CD4-positive, alpha-beta memory T cell (primary cell): ENCODE data around the gene STPG1. TPM values are rescaled to one million over a fixed set of nuclear protein-coding genes. Genes with fewer than 3 reads are reported as not detected.

ENCODE experiments used
- CTCF ChIA-PET: fragments of 350-600 bp; sonication (Branson Sonifier 250); formaldehyde crosslinking; loops from one replicate; lab custom pipeline; 2021; ENCODE audit warnings: inconsistent platforms; ENCODE audit not compliant: partially characterized antibody; lab: Charles Lee
- POLR2A ChIA-PET: fragments of 350-600 bp; sonication (Branson Sonifier 250); formaldehyde crosslinking; loops from one replicate; lab custom pipeline; 2021; ENCODE audit not compliant: partially characterized antibody; lab: Charles Lee
- DNase-seq, 5 donors: peaks; one replicate each; pipeline versions ENCODE4 v3.0.0 to v3.0.0-alpha.2; 2020 to 2022; ENCODE audit warnings: mixed read lengths in 1 of 5
- H3K27ac ChIP-seq: one replicate; pipeline ENCODE4 v1.7.0; 2013; ENCODE audit warnings: low read depth, low read length
- H3K27me3 ChIP-seq: 2 replicates; pipeline ENCODE4 v1.7.0; 2013; ENCODE audit warnings: mild to moderate bottlenecking, low read length, moderate library complexity; ENCODE audit not compliant: insufficient read depth
- H3K36me3 ChIP-seq: 2 replicates; pipeline ENCODE4 v1.7.0; 2013; ENCODE audit warnings: mild to moderate bottlenecking, low read length, moderate library complexity; ENCODE audit not compliant: insufficient read depth
- H3K4me1 ChIP-seq: 2 replicates; pipeline ENCODE4 v1.7.0; 2013; ENCODE audit warnings: mild to moderate bottlenecking, low read length, moderate library complexity; ENCODE audit not compliant: insufficient read depth
- H3K4me3 ChIP-seq, 2 donors: one replicate each; pipeline ENCODE4 v1.7.0; 2013; ENCODE audit warnings: low read length in 2 of 2, mild to moderate bottlenecking in 1 of 2
- H3K9me3 ChIP-seq, 2 donors: one replicate each; pipeline ENCODE4 v1.7.0; 2013; ENCODE audit warnings: low read length in 2 of 2, control low read depth in 1 of 2; ENCODE audit not compliant: control insufficient read depth in 1 of 2
- H3K27ac Mint-ChIP-seq, 7 donors: one replicate each; pipeline ENCODE4 v1.8.0; 2020 to 2021; ENCODE audit warnings: mixed read lengths in 7 of 7, mild to moderate bottlenecking in 6 of 7, inconsistent platforms in 3 of 7, moderate library complexity in 3 of 7
- H3K27me3 Mint-ChIP-seq, 2 donors: one replicate each; pipeline ENCODE4 v1.8.0; 2020 to 2021; ENCODE audit warnings: mixed read lengths in 2 of 2
- H3K36me3 Mint-ChIP-seq, 2 donors: one replicate each; pipeline ENCODE4 v1.8.0; 2020 to 2021; ENCODE audit warnings: mixed read lengths in 2 of 2, inconsistent platforms in 1 of 2, mild to moderate bottlenecking in 1 of 2
- H3K4me1 Mint-ChIP-seq, 4 donors: one replicate each; pipeline ENCODE4 v1.8.0; 2020 to 2021; ENCODE audit warnings: mixed read lengths in 4 of 4, mild to moderate bottlenecking in 1 of 4
- H3K4me3 Mint-ChIP-seq, 8 donors: one replicate each; pipeline ENCODE4 v1.8.0; 2020 to 2021; ENCODE audit warnings: mixed read lengths in 8 of 8, mild to moderate bottlenecking in 7 of 8, moderate library complexity in 6 of 8, inconsistent platforms in 3 of 8
- H3K9me3 Mint-ChIP-seq, 8 donors: one replicate each; pipeline ENCODE4 v1.8.0; 2020 to 2021; ENCODE audit warnings: mixed read lengths in 8 of 8, mild to moderate bottlenecking in 5 of 8, inconsistent platforms in 3 of 8, moderate library complexity in 1 of 8
- intact Hi-C: fragments of 100-400 bp; cut with micrococcal nuclease; formaldehyde crosslinking; loops from one replicate; pipeline ENCODE4 v1.15.1; 2023
- polyA plus RNA-seq, 2 donors: library from polyadenylated mRNA; unstranded; fragments of 300-500 nt; fragmentation: Illumina TruSeq; gene quantifications; one replicate each; pipeline ENCODE4 v1.2.3, GENCODE V29; 2021
- total RNA-seq, 2 experiments: library from RNA; stranded (reverse); gene quantifications; one replicate each; pipeline ENCODE4 v1.2.3, GENCODE V29; 2021

The STPG1 gene
- total and polyA plus RNA-seq, 4 experiments from 2014 or later = 3.1 to 4.9 (median 3.8) TPM

GRCh38 chr1:24427545-24427862 is 13.9 kb upstream of the STPG1 start:
- Mint-ChIP-seq H3K4me3 (no peak overlapping the region), H3K4me1 (peaks cover 32 to 72% (median 46%) of the 10 kb centered on the region in 4 donors), H3K9me3 (no peaks in the 10 kb centered on the region), H3K36me3 (peaks cover 54 to 74% of the 10 kb centered on the region in 2 donors), H3K27me3 (no peaks in the 10 kb centered on the region), H3K27ac (peak overlapping the region in 3 of 7 donors; percentile 42 to 80 (median 57))
- H3K4me3 ChIP-seq = no peak overlapping the region
- H3K27me3 ChIP-seq = no peaks in the 10 kb centered on the region
- ChIA-PET CTCF (no interaction called here), POLR2A (no interaction called here)
- H3K36me3 ChIP-seq = peaks cover 39% of the 10 kb centered on the region
- peaks cover 15% of the 10 kb centered on the region for H3K4me1 ChIP-seq
- no peak for DNase-seq
- H3K27ac ChIP-seq = no peak overlapping the region
- H3K9me3 ChIP-seq = no peaks in the 10 kb centered on the region
- intact Hi-C loops = no loop called here

GRCh38 chr1:24426744-24427544 is 13.4 kb upstream of the STPG1 start:
- Mint-ChIP-seq H3K4me3 (no peak overlapping the region), H3K36me3 (peaks cover 58 to 79% of the 10 kb centered on the region in 2 donors), H3K27ac (peak overlapping the region in 1 of 7 donors; percentile 6), H3K27me3 (no peaks in the 10 kb centered on the region), H3K9me3 (no peaks in the 10 kb centered on the region), H3K4me1 (peaks cover 35 to 77% (median 51%) of the 10 kb centered on the region in 4 donors)
- ChIA-PET POLR2A (interaction anchor here (1.0 kb wide), 1 partner anchor 9 kb away, joined by 3 read pairs; no protein-coding TSS in a partner anchor), CTCF (no interaction called here)
- Histone ChIP-seq H3K9me3 (no peaks in the 10 kb centered on the region), H3K36me3 (peaks cover 45% of the 10 kb centered on the region), H3K27ac (no peak overlapping the region), H3K27me3 (no peaks in the 10 kb centered on the region), H3K4me1 (peaks cover 15% of the 10 kb centered on the region), H3K4me3 (no peak overlapping the region)
- no peak for DNase-seq
- intact Hi-C loops = no loop called here

DNA sequence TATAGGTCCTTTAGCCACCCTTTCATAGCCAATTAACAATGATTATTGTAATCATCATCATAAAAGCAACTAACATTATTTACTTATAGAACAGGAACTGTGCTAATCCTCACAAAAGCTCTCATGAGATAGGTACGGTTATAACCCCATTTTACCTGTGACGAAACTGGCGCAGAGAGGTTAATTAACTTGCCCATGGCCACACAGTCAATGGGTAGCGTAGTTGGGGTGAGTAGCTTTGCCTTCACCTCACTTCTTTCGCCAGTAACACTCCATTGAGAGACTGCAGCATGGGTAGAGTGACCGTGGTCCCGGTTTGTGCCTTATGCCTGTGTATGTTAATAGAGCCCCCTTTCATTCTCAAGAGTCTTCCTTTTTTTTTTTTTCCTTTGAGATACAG is 12.3 kb upstream of the STPG1 start:
- ChIA-PET CTCF (interaction anchor here (1.8 to 2.1 kb wide), 2 partner anchors 13 to 34 kb away, joined by 5 to 8 read pairs; partner anchors contain the start of gene STPG1), POLR2A (interaction anchor here (1.4 kb wide), 1 partner anchor 10 kb away, joined by 5 read pairs; the partner anchor contains the start of gene NIPAL3)
- Histone ChIP-seq H3K27me3 (no peaks in the 10 kb centered on the region), H3K4me1 (peaks cover 11% of the 10 kb centered on the region), H3K27ac (no peak overlapping the region), H3K36me3 (peaks cover 51% of the 10 kb centered on the region), H3K4me3 (no peak overlapping the region), H3K9me3 (no peaks in the 10 kb centered on the region)
- peaks cover 36 to 82% (median 55%) of the 10 kb centered on the region in 4 donors for H3K4me1 Mint-ChIP-seq
- H3K9me3 Mint-ChIP-seq = no peaks in the 10 kb centered on the region
- H3K4me3 Mint-ChIP-seq = no peak overlapping the region
- DNase-seq = no peak
- intact Hi-C loops = no loop called here
- H3K36me3 Mint-ChIP-seq = peaks cover 49 to 81% of the 10 kb centered on the region in 2 donors
- H3K27ac Mint-ChIP-seq = no peak overlapping the region
- no peaks in the 10 kb centered on the region for H3K27me3 Mint-ChIP-seq

DNA sequence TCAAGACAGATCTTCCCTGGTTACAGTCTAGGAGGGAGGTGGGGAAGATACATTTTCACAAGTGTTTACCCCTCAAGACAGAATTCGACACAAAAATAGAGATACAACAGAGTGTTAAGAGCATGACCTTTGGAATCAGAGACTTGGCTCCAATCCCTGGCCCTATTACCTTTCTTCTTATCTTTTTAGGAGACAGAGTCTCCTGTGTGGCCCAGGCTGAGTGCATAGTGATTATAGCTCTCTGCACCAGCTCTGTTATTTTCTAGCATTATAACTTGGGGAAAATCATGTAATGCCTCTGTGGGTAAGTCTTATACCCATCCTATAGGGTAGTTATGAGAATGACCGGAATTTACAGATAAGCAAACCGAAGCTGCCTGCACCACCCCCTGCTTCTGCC is 11.9 kb upstream of the STPG1 start:
- Mint-ChIP-seq H3K9me3 (no peaks in the 10 kb centered on the region), H3K36me3 (peaks cover 49 to 84% of the 10 kb centered on the region in 2 donors), H3K4me3 (no peak overlapping the region), H3K27ac (peak overlapping the region in 2 of 7 donors; percentile 9 to 24), H3K27me3 (no peaks in the 10 kb centered on the region), H3K4me1 (peaks cover 36 to 87% (median 59%) of the 10 kb centered on the region in 4 donors)
- ChIA-PET CTCF (interaction anchor here (0.8 to 2.6 kb wide), 7 partner anchors 10 to 275 kb away, joined by 3 to 22 read pairs (median 5); partner anchors contain the start of genes NIPAL3 and STPG1), POLR2A (interaction anchor here (1.0 to 2.1 kb wide), 3 partner anchors 10 to 76 kb away, joined by 5 to 8 read pairs (median 5); partner anchors contain the start of genes NIPAL3 and RCAN3)
- Histone ChIP-seq H3K27ac (no peak overlapping the region), H3K9me3 (no peaks in the 10 kb centered on the region), H3K36me3 (peaks cover 56% of the 10 kb centered on the region), H3K27me3 (no peaks in the 10 kb centered on the region), H3K4me3 (no peak overlapping the region), H3K4me1 (peaks cover 16% of the 10 kb centered on the region)
- intact Hi-C loops = no loop called here
- DNase-seq = no peak

DNA sequence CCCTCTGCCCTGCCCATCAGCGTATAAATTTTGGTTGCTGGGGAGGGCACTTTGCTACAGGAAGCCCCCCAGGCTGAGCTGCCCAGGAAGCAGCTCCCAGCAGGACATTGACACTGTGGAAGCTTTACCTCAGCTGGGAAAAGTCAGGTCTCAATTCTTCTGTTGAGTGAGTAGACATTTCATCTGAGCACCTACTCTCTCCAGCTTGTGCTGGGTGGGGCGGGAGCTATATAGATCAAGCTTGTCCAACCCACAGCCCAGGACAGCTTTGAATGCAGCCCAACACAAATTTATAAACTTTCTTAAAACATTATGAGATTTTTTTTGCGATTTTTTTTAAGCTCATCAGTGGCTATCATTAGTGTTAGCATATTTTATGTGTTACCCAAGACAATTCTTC is 11.4 kb upstream of the STPG1 start:
- intact Hi-C loops = no loop called here
- H3K27me3 ChIP-seq = no peaks in the 10 kb centered on the region
- DNase-seq = no peak
- Mint-ChIP-seq H3K4me1 (peaks cover 36 to 87% (median 61%) of the 10 kb centered on the region in 4 donors), H3K36me3 (peaks cover 49 to 87% of the 10 kb centered on the region in 2 donors), H3K27ac (no peak overlapping the region), H3K9me3 (no peaks in the 10 kb centered on the region), H3K27me3 (no peaks in the 10 kb centered on the region), H3K4me3 (no peak overlapping the region)
- H3K27ac ChIP-seq = no peak overlapping the region
- peaks cover 17% of the 10 kb centered on the region for H3K4me1 ChIP-seq
- POLR2A ChIA-PET = interaction anchor here (1.0 to 2.1 kb wide), 3 partner anchors 9 to 77 kb away, joined by 5 to 8 read pairs (median 5); partner anchors contain the start of genes NIPAL3 and RCAN3
- CTCF ChIA-PET = interaction anchor here (0.7 to 2.6 kb wide), 9 partner anchors 10 to 275 kb away, joined by 3 to 22 read pairs (median 4); partner anchors contain the start of genes NIPAL3 and STPG1
- no peaks in the 10 kb centered on the region for H3K9me3 ChIP-seq
- no peak overlapping the region for H3K4me3 ChIP-seq
- H3K36me3 ChIP-seq = peaks cover 56% of the 10 kb centered on the region

GRCh38 chr1:24424207-24424606 is 10.6 kb upstream of the STPG1 start:
- CTCF ChIA-PET = interaction anchor here (1.0 to 2.6 kb wide), 8 partner anchors 9 to 225 kb away, joined by 3 to 22 read pairs (median 4); partner anchors contain the start of genes NIPAL3 and STPG1
- Mint-ChIP-seq H3K4me1 (peaks cover 37 to 90% (median 62%) of the 10 kb centered on the region in 4 donors), H3K27ac (peak overlapping the region in 3 of 7 donors; percentile 2 to 65 (median 60)), H3K4me3 (peak overlapping the region in 1 of 8 donors; percentile 15), H3K36me3 (peaks cover 54 to 90% of the 10 kb centered on the region in 2 donors), H3K9me3 (no peaks in the 10 kb centered on the region), H3K27me3 (no peaks in the 10 kb centered on the region)
- Histone ChIP-seq H3K27ac (no peak overlapping the region), H3K27me3 (no peaks in the 10 kb centered on the region), H3K4me1 (peaks cover 22% of the 10 kb centered on the region), H3K4me3 (no peak overlapping the region), H3K9me3 (no peaks in the 10 kb centered on the region), H3K36me3 (peaks cover 63% of the 10 kb centered on the region)
- DNase-seq = no peak
- POLR2A ChIA-PET = interaction anchor here (0.8 to 2.1 kb wide), 3 partner anchors 19 to 78 kb away, joined by 3 to 8 read pairs (median 3); partner anchors contain the start of gene RCAN3
- intact Hi-C loops = no loop called here

- Mint-ChIP-seq H3K9me3 (no peaks in the 10 kb centered on the region), H3K27ac (peak overlapping the region in 1 of 7 donors; percentile 41), H3K4me1 (peaks cover 42 to 89% (median 66%) of the 10 kb centered on the region in 4 donors), H3K27me3 (no peaks in the 10 kb centered on the region), H3K4me3 (peak overlapping the region in 1 of 8 donors; percentile 15), H3K36me3 (peaks cover 35 to 80% of the 10 kb centered on the region in 2 donors)
- H3K9me3 ChIP-seq = no peaks in the 10 kb centered on the region
- H3K4me1 ChIP-seq = peaks cover 47% of the 10 kb centered on the region
- no peak for DNase-seq
- no peaks in the 10 kb centered on the region for H3K27me3 ChIP-seq
- ChIA-PET POLR2A (no interaction called here), CTCF (interaction anchor here (0.7 to 8.6 kb wide), 5 partner anchors 12 to 223 kb away, joined by 3 to 122 read pairs (median 5); no protein-coding TSS in a partner anchor)
- H3K36me3 ChIP-seq = peaks cover 53% of the 10 kb centered on the region
- no peak overlapping the region for H3K4me3 ChIP-seq
- no peak overlapping the region for H3K27ac ChIP-seq
- intact Hi-C loops = no loop called here
Measured at GRCh38 chr1:24421502-24421901, 7.9 kb upstream of the STPG1 start.
